Measurements from ENCODE around the gene ADRM1.

Gene ADRM1

GRCh38 chr20:62345681-62346370, 43.0 kb downstream of the ADRM1 start:
- no peak for DNase-seq

GRCh38 chr20:62346398-62347150, 43.8 kb downstream of the ADRM1 start:
- DNase-seq: no peak

GRCh38 chr20:62347151-62347404, 44.3 kb downstream of the ADRM1 start:
- no peak for DNase-seq

GRCh38 chr20:62347445-62347844, 44.6 kb downstream of the ADRM1 start:
- DNase-seq: no peak

GRCh38 chr20:62348604-62349003, 45.8 kb downstream of the ADRM1 start:
- DNase-seq: no peak

- no peak for DNase-seq
Observed at GRCh38 chr20:62349556-62350097, 46.8 kb downstream of the ADRM1 start.

GRCh38 chr20:62350098-62350628, 47.4 kb downstream of the ADRM1 start:
- no peak for DNase-seq

GRCh38 chr20:62350629-62351422, 48.0 kb downstream of the ADRM1 start:
- DNase-seq: no peak

GRCh38 chr20:62351469-62352401, 48.9 kb downstream of the ADRM1 start:
- no peak for DNase-seq

- no peak for DNase-seq
Observed at GRCh38 chr20:62352402-62353288, 49.8 kb downstream of the ADRM1 start.

- DNase-seq: no peak
Observed at GRCh38 chr20:62353289-62354030, 50.7 kb downstream of the ADRM1 start.

GRCh38 chr20:62354031-62354808, 51.4 kb downstream of the ADRM1 start:
- no peak for DNase-seq

- DNase-seq: no peak
Observed at GRCh38 chr20:62354811-62355341, 52.1 kb downstream of the ADRM1 start.

- DNase-seq: no peak
Observed at GRCh38 chr20:62355516-62355877, 52.7 kb downstream of the ADRM1 start.

- no peak for DNase-seq
Observed at GRCh38 chr20:62355878-62356588, 53.2 kb downstream of the ADRM1 start.

- DNase-seq: no peak
Observed at GRCh38 chr20:62356589-62357186, 53.9 kb downstream of the ADRM1 start.

- no peak for DNase-seq
Observed at GRCh38 chr20:62357187-62357667, 54.4 kb downstream of the ADRM1 start.

- DNase-seq: no peak
Observed at GRCh38 chr20:62357681-62358080, 54.9 kb downstream of the ADRM1 start.
